GM12872 (cell line): ENCODE data around the gene CDKL5.

ENCODE experiments used
- CTCF ChIP-seq: IDR thresholded peaks from 3 replicates; pipeline ENCODE4 v1.5.1; 2011; ENCODE audit warnings: low read depth, mild to moderate bottlenecking, low read length, moderate library complexity; ENCODE audit not compliant: insufficient read depth

CDKL5 gene

GRCh38 chrX:18410038-18410437, 15.4 kb upstream of the CDKL5 start:
- no peak for TF ChIP-seq CTCF

- TF ChIP-seq CTCF = no peak
Measured at GRCh38 chrX:18415386-18415785, 10.0 kb upstream of the CDKL5 start.

GRCh38 chrX:18422325-18422724, 3.1 kb upstream of the CDKL5 start:
- TF ChIP-seq CTCF = no peak

GRCh38 chrX:18422886-18423285, 2.5 kb upstream of the CDKL5 start:
- no peak for TF ChIP-seq CTCF

GRCh38 chrX:18424482-18425198, 768 bp upstream of the CDKL5 start:
- TF ChIP-seq CTCF = no peak

- no peak for TF ChIP-seq CTCF
Measured at GRCh38 chrX:18426004-18426320, 554 bp downstream of the CDKL5 start.

- TF ChIP-seq CTCF = no peak
Measured at GRCh38 chrX:18428006-18428405, 2.6 kb downstream of the CDKL5 start.
